T1000 (cell line): ENCODE results near the gene CACNA1G.

ENCODE experiments used
- DNase-seq: peaks from one replicate; lab custom pipeline; 2025; ENCODE audit warnings: mixed read lengths; lab: John Stamatoyannopoulos, UW

CACNA1G gene

GRCh38 chr17:50568659-50569058 is 8.1 kb downstream of the CACNA1G start:
- no peak for DNase-seq

GRCh38 chr17:50569592-50569991 is 9.1 kb downstream of the CACNA1G start:
- no peak for DNase-seq

GRCh38 chr17:50570032-50570431 is 9.5 kb downstream of the CACNA1G start:
- DNase-seq = no peak

- DNase-seq = no peak
Observed at GRCh38 chr17:50570528-50570927, 10.0 kb downstream of the CACNA1G start.

GRCh38 chr17:50571681-50572080 is 11.2 kb downstream of the CACNA1G start:
- no peak for DNase-seq

- no peak for DNase-seq
Observed at GRCh38 chr17:50572541-50572940, 12.0 kb downstream of the CACNA1G start.

- no peak for DNase-seq
Observed at GRCh38 chr17:50573866-50574611, 13.5 kb downstream of the CACNA1G start.

- DNase-seq = no peak
Observed at GRCh38 chr17:50575581-50576210, 15.2 kb downstream of the CACNA1G start.

- no peak for DNase-seq
Observed at GRCh38 chr17:50576864-50577263, 16.3 kb downstream of the CACNA1G start.

- no peak for DNase-seq
Observed at GRCh38 chr17:50577451-50577954, 17.0 kb downstream of the CACNA1G start.

- no peak for DNase-seq
Observed at GRCh38 chr17:50578173-50578572, 17.7 kb downstream of the CACNA1G start.

GRCh38 chr17:50579399-50579798 is 18.9 kb downstream of the CACNA1G start:
- no peak for DNase-seq

GRCh38 chr17:50580646-50581045 is 20.1 kb downstream of the CACNA1G start:
- DNase-seq = no peak

- no peak for DNase-seq
Observed at GRCh38 chr17:50581316-50581715, 20.8 kb downstream of the CACNA1G start.

- DNase-seq = no peak
Observed at GRCh38 chr17:50582741-50583140, 22.2 kb downstream of the CACNA1G start.

GRCh38 chr17:50583641-50584040 is 23.1 kb downstream of the CACNA1G start:
- DNase-seq = no peak

GRCh38 chr17:50584116-50584515 is 23.6 kb downstream of the CACNA1G start:
- no peak for DNase-seq

GRCh38 chr17:50584749-50585148 is 24.2 kb downstream of the CACNA1G start:
- no peak for DNase-seq

GRCh38 chr17:50585346-50585745 is 24.8 kb downstream of the CACNA1G start:
- no peak for DNase-seq

GRCh38 chr17:50585891-50586290 is 25.4 kb downstream of the CACNA1G start:
- no peak for DNase-seq

- DNase-seq = no peak
Observed at GRCh38 chr17:50586421-50587247, 26.1 kb downstream of the CACNA1G start.

GRCh38 chr17:50587571-50587970 is 27.1 kb downstream of the CACNA1G start:
- no peak for DNase-seq
